HG02623 (cell line): ENCODE results near the gene ZSCAN1.

Experiments
- ATAC-seq: cut with Tn5 transposase; IDR thresholded peaks from one replicate; pipeline ENCODE4 v1.9.1; 2021; ENCODE audit warnings: moderate library complexity; ENCODE audit not compliant: unreplicated experiment

ZSCAN1 gene

GRCh38 chr19:58067240-58067912 is 33.6 kb downstream of the ZSCAN1 start:
- no peak for ATAC-seq

DNA sequence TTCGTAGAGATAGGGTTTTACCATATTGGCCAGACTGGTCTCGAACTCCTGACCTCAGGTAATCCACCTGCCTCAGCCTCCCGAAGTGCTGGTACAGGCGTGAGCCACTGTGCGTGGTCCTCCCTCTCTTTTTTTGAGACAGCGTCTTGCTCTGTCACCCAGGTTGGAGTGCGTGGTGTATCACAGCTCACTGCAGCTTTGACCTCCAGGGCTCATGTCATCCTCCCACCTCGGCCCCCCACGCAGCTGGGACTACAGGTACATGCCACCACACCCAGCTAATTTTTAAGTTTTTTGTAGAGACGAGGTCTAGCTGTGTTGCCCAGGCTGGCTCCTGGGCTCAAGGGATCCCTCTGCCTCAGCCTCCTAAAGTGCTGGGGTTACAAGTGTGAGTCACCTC is 46.0 kb downstream of the ZSCAN1 start:
- no peak for ATAC-seq

DNA sequence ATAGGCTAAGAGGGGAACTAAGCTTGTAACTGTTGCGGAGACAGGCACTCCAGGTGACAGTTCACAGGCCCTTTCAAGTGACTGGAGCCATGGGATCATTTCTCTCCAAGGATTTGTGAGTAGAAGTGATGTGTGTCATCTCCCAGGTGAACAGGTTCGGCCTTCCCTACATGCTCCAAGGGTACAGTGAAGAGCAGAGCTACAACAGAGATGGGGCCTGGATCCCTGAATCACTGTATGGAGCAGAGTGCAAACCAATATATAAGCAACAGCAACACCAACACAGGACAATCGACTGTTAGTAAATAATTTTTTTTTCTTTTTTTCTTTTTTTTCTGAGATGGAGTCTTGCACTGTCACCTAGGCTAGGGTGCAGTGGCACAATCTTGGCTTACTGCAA is 49.2 kb downstream of the ZSCAN1 start:
- ATAC-seq: no peak

DNA sequence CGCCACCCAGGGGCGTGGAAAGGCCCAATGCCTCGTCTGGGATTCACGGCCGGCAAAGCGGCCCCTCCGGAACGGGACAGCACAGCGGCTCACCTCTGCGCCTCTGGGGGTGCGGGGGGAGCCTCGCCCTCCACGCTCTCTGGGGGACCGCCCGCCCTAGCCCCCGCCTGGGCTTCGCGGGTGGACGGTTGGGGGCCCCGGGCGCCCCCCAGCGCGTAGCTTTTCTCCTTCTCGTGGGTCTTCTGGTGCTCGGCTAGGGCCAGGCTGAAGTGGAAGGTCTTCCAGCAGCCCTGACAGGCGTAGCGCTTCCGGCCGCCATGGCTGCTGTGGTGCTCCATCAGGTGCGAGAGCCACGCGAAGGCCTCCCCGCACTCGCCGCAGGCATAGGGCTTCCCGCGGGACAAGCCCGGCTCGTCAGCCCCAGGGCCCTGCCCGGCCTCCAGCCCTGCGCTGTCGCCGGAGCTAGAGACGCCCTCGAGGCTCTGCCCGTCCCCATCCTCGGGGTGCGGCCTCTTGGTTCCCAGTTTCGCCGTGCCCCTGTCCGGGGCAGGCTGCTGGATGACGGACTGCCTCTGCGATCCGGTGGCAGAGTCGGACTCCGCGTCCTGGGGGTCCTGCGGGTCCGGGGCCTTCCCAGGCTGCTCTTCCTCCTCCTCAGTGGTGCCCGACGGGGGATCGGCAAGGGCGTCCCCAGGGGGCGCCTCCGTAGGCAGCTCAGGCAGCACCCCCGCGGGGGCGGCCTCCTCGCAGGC is 50.9 kb downstream of the ZSCAN1 start:
- ATAC-seq: no peak

DNA sequence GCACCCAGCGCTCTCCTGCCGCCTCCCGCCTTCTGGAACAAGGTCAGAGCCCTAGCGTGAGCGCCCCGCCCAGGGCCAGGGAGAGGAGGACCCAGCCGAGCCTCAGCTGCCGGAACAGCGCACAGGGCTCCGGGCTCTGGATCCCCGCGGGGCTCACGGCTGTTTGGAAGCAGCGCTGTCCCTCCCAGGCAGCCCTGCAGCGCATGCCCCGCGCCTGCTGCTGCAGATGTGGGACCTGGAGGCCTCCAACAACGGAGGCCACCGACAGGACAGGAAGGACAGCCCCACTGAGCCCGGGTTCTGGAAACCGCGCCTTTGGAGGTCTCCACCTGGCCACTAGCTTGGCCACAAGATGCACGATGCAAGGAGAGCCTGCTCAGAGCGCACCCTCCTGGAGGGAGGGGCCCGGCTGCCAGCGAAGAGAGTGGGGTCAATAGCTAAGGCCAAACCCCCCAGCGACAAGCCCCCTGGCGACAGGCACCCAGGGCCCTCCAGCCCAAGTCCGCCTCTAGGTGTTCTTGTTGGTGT is 51.6 kb downstream of the ZSCAN1 start:
- ATAC-seq: no peak

GRCh38 chr19:58086825-58087710 is 53.2 kb downstream of the ZSCAN1 start:
- ATAC-seq: no peak

GRCh38 chr19:58088521-58089052 is 54.8 kb downstream of the ZSCAN1 start:
- no peak for ATAC-seq

GRCh38 chr19:58089846-58090245 is 56.0 kb downstream of the ZSCAN1 start:
- ATAC-seq: no peak

GRCh38 chr19:58091251-58091995 is 57.6 kb downstream of the ZSCAN1 start:
- no peak for ATAC-seq

DNA sequence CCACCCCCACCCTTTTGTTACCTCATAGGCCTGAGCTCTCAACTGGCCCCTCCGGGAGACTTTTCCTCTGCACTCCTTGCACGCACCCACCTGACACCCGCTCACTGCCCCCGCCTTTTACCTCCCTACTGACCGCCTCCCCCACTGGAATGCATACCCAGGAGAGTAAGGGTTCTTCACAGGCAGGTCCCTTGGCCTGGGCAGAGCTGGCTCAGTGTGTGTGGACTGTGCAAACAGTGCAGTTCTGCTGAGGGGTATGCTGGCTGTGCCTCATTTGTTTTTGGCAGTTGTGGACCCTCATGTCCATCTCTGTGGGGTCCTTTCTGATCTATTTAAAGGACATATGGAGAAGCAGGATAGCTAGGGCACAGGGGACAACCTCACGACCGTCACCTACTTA is 59.2 kb downstream of the ZSCAN1 start:
- ATAC-seq: no peak

DNA sequence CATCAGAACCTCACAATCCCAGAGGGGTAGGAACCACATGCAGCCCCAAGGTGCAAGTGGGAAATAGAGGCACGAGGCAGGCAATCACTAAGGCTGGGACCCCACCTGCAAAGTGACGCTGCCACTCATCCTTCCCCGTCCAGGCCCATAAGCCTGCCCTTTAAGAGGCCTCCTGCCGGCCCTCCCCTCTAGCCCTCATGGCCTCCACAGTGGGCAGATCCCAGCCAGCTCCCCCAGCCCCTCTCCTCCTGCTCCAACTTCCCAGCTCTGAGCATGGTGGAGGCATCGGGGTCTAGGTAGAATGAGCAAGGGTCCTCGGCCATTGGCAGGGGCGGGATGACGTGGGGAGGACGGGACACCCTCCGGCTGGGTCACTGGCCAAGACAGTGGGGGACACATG is 61.5 kb downstream of the ZSCAN1 start:
- ATAC-seq: no peak

GRCh38 chr19:58096884-58097283 is 63.1 kb downstream of the ZSCAN1 start:
- no peak for ATAC-seq

GRCh38 chr19:58097349-58097748 is 63.5 kb downstream of the ZSCAN1 start:
- no peak for ATAC-seq

DNA sequence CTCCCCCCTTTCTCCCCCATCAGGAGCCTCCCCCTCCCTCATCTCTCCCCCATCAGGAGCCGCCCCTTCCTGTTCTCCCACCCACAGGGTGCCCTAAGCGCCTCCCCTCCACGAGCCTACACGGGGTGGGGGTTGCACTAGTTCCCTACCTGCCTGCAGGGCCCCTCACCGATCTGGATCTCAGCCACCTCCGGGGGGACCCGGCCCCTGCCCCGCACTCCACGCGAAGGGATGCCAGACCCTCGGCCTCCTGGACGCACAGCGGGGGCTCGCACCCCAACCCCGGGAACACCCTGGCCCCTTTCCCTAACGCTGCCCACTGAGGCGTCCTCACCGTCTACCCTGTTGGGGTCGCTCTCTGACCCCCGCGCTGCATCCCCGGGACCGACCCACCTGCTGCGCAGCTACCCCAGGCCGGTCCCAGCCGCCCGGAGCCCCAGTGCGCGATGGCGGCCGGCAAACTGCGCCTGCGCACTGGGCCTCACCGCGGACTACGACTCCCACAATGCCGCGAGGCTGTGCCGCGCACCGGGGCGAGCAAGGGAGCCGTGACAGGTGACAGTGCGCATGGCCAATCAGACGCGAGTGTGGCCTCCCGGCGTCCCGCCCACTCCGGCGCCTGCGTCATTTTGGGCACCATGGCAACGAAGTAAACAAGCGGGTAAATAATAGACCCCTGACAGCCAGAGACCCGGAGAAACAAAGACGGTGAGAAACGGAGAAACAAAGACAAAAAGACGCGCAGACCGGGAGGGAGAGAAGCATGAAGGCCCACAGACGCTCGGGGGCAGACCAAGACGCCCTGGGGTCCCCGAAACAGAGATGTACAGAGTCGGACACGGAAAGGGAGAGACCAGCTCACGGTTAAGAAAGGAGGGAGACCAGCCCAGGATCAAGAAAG is 64.2 kb downstream of the ZSCAN1 start, which contains the start of gene ZSCAN18:
Gene ZSCAN18, minus strand, starts transcription at position 451 of the 901 bp plus-strand sequence. CDS start 7,964 bp downstream, outside the sequence.
- no peak for ATAC-seq

DNA sequence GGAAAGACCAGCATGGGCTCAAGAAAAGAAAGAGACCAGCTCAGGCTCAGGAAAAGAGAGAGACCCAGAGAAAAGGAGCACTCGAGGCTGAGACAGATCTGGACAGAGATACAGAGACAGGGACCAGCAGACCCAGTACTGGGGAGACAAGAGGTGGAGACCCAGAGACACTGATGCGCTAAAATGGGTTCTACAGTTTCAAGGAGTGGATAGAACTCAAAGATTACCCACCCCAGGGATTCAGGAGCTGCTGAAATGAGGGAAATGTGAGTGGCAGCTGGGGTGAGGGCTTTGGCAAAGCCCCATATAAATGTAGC is 64.8 kb downstream of the ZSCAN1 start:
- ATAC-seq: no peak
